Activated CD4-positive, CD25-positive, alpha-beta regulatory T cell treated with anti-CD3 and anti-CD28 coated beads, Interleukin-2, amount 50 U/mL, for 16 hours (primary cell): ENCODE results near the gene CFAP54.

Experiments used
- DNase-seq: peaks from one replicate; pipeline ENCODE4 v3.0.0-alpha.2; 2020; ENCODE audit warnings: low read depth, low spot score

Gene CFAP54

DNA sequence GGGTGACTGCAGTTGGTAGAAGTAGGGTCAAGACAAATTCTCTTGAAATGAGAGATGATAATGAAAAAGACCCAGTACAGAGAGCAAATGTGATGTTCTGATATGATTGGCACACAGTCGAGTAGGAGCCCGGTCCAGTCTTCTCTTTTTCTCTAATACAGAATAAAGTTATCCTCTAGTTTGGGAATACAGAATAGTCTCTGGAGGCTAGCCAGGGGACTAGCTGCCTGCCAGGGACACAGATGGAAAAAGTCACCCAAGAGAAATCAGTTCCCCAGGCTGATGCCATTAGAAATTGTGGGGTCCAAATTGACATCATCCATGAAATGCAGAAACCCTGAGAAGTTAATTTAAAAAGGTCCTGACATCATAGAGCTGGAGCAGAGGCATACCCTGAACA lies 240.5 kb downstream of the CFAP54 start:
- DNase-seq, result no peak

DNA sequence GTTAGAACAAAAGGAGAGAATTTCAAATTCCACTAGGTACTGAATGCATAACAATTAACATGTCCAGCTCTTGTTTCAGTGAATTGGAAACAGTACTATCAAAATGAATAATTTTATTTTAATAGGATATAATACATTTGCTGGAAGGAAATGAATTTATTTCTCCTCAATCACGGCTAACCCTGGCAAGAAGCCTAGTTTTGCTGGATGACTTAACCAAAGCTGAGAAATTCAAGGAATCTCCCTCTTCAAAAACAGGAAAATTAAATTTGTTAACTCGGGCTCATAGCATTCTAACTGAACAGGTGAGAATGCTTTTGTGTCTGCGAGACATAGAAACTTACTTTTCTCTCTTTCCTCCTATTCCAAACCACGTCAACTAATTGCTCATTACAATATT lies 254.2 kb downstream of the CFAP54 start:
- no peak for DNase-seq

DNA sequence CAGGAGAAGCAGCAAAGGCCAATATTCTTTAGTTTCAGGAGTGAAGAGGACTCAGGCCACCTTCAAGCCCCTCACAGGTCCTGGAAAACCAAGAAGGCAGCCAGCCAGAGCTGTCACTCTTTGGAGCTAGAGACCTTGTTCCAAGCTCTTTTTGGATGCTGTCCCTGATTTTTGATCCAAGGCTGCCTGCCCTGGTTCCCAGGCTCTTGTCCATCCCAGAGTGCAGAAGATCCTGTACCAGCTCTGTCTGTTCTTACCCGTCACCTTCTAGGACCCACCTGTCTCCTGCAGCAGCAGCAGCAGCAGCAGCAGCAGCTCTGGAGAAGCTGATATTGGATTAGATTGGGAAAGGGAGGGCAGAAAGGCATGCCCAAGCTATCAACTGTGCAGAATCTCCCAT lies 260.6 kb downstream of the CFAP54 start:
- no peak for DNase-seq

DNA sequence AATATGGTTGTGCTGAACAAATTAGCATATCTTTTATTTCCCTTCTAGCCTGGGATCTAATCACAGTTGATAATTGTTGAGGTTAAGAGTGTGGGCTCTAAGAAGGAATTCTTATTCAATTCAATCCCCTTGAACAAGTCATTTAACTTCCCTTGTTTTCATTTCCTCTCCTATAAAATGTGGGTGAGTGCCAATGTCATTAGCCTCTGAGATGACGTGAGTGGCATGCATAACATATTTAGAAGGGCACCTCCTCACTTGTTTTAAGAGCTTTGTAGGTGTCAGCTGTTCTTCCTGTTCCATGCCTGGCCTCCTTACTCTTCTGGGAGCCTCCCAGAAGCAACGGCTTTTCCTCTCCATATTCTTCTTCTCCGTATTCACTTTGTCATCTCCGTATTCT lies 262.2 kb downstream of the CFAP54 start:
- DNase-seq, result no peak

DNA sequence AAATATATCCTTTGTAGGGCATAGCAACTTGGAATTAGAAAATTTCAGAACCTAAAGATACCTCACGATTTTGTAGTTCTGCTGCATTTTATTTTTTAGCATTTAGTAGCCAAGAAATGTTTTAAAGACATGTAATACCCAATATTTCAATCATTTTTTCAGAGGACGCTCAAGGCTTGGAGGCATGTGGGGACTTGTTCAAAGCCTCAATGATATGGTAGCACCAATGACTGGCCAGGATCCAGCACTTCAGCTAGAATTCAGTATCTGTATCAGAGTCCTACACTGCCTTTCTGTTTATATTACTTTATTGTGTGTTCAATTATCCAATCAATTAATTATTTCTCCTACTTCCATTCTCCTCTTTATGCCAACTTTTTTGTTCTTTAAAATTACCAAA lies 262.8 kb downstream of the CFAP54 start:
- no peak for DNase-seq

DNA sequence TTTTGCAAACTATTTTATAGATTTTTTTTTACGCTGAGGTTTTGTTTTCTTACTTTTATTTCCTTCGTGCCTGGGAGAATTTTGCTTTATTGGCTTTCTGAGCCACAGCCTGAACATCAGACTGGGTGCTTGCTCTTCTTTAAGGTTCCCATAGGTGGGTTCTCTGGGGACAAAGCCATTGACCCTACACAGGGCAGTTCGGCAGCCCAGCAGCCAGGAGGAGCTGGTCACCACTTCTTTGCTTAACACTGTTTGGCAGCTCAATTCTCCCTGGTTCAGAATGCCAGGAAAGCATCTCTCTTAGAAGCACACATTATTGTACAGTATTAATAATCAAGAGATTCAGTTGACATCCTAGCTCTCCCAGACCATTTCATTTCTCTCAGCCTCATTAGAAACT lies 276.9 kb downstream of the CFAP54 start:
- no peak for DNase-seq

DNA sequence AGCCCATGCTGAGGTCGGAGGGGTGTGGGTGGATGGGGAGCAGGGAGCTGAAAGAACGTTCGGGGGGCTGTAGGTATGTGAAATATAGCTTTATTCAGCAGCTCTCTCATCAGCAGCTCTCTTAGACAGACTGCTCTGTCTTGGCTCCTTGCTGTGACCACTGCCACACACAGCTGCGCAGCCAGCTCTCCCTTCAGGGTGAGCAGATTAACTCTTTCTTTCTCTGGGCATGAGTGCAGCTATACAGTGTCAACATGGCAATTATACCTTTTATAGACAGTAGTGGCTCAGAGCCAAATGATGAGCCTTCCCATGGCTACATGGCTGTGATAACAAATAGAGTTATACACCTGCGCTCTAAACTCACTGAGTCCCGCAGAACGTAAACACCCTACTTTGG lies 280.0 kb downstream of the CFAP54 start:
- no peak for DNase-seq

DNA sequence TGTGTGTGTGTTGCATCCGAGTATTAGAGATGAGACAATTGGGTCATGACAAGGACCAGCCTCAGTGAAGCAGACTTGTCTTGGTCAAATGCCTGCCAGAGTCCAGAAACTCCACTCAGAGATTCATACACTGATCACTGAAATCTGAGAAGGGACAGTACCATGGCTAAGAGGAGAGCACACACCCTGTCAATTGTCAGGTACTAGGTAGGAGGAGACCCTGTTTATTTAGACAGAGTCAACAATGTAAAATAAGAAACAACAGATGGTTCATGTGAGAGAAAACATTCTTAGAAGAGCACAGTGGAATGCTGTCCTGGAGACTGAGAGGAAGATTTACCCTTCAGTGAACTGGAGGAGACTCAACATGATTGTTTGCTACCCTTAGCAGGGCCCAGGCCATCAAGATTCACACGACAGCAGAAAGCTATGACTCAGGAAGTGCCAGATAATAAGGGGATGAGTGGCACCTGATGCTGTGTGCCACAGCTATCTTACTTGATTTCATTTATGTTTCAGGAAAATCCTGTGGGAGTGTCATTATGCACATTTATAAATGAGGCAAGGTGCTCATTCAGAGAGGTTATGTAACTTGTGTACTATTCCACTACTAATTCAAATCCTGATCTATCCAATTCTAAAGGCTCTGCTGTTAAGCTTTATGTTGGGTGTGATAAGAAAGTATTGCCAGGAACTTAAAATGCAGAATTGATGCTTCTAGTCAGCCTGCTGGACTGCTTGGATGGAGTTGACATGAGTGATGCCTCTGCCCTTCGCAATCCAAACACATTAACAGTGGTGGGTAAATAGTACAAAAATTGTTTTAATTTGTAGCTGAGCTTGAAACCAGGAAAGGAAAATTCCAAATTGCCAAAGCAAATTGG lies 281.1 kb downstream of the CFAP54 start:
- DNase-seq, result no peak

DNA sequence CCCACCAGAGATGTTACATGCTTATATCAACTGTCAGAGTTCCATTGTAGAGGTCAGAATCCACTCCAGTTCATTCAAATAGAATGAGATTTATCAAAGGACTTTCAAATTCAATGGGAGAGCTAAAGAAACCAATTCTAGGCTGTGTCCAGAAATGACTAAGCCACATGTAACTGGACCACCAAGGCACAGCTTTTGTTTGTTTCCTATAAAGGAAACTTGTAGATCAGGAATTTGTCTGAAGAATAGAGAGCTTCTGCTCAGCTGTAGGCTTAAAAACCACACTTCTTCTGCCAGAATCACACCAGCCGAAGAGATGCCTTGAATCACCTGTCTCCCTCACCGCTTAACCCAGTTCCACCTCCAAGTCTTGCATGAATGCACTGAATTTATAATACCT lies 283.7 kb downstream of the CFAP54 start:
- DNase-seq, result no peak

DNA sequence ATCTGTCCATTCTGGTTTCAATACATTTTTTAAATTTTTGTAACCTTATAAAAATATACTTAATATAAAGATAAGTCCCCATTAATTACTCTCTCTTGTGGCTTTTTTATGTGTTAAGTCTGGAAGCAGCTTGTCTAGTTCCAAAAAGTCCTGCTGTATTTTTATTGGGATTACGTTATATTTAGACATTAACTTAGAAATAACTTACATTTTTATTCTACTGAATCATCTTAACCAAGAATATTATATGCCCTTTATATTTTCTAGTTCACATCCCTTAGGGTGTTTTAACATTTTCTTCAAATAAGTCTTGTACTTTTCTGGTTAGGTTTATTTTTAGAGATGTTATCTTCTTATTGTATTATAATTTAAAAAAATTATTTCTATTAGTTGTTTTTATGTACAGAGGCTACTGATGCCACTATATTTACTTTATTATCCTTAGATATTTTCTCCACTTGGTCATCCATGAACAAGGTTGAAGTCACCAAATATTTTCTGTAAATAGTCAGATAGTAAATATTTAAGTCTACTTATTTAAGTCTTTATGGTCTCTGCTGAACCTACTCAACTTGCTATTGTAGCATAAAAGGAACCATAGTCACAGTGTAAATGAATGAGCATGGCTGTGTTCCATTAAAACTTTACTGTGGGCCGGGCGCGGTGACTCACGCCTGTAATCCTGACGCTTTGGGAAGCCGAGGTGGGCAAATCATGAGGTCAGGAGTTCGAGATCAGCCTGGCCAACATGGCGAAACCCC lies 285.3 kb downstream of the CFAP54 start:
- no peak for DNase-seq

DNA sequence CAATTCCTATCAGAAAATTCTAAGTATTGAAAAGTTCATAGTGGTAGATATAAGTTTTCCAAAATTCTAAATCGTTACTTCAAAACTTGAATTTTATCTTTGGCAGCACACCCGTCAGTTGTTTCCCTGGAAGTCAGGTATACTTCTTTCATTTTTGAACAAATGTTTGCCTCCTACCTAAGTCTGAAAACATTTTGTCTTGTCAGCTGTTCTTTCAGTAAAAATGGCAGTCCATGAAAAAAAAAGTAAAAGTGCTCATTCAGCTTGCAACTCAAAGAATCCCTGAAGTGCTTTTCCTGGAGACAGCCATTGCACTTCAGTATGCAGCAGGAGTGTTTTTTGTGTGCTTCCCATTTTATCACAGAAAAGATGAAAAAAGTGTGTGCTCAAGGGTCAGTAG lies 287.5 kb downstream of the CFAP54 start:
- no peak for DNase-seq

DNA sequence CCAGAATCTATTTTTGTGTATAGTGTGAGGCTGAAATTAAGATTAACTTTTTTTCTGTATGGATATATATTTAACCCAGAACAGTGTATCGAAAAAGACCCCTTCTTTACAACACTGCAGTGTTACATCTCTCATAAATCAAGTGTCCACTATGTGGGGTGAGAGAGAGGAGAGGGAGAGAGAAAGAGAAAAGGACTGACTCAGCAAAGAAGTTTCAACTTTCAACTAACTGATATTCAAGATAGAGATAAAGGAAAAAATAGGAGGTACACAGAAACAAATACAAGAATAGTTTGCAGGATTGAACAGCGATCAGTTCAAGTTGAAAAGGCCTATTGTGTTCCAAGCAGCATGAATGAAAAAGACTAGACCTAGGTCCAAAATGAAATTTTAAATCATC lies 291.0 kb downstream of the CFAP54 start:
- DNase-seq, result no peak

DNA sequence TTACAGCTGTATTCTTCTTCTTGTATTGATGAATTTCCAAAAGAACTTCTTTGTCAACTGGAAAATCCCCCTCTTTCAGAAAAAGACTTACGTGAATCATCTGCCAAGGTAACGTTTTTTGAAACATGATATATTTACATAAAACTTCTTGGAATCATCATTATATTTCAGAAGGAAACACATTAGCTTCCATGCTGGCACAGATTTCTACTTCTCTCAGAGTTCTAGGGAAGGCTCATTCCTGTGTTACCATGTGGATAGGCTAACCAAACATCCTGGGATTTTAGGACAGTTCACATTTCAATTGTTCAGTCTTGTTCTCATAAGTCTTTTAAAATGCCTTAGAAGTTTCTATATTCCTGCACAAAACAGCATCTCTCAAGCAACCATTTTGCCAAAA lies 297.4 kb downstream of the CFAP54 start:
- no peak for DNase-seq

DNA sequence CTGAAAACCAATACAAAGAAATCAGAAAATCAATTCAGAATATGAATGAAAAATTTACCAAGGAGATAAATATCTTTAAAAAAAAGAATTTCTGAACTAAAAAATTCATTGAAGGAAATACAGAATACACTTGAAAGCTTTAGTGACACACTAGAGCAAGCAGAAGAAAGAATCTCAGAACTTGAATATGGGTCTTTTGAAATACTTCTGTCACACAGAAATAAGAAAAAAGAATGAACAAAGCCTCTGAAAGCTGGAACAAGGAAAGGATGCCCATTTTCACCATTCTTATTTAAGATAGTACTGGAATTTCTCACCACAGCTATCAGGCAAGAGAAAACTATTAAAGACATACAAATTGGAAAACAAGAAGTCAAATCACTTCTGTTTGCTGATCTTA lies 314.6 kb downstream of the CFAP54 start:
- no peak for DNase-seq

DNA sequence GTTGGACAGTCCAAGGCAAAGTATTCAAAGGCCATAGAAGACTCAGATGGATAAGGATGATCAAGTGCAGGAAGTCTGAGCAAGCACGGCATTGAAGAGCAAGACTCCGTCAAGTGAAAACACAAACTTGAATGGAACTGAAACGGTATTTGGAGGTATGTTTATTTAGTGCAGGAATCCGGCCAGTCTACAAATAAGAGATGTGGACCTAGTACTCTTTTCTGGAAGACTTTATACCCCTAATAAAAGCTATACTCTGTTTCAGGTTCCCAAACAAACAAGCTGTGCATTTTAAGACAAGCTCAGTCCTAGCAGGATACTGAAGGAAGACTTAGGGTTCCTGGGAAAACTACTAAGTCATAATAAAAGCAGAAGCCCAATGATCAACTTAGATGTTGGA lies 316.9 kb downstream of the CFAP54 start:
- no peak for DNase-seq

DNA sequence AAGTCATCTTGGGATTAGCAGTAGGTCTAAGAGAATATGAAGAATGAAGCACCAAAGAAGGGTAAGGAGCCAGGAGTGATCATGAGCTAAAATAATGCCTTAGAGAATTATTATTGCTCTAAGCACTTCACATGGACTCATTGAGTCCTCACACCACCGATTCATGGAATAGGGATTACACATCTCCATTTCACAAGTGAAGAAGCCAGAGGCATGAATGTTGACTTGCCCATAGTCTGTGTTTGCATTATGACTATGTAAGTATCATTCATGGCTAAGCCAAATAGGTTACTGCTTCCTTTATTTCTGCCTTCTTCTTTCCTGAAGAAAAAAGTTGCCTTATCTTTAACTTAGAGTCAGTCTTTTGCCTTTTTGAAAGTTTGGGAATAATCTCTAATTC lies 318.4 kb downstream of the CFAP54 start:
- DNase-seq, result no peak

DNA sequence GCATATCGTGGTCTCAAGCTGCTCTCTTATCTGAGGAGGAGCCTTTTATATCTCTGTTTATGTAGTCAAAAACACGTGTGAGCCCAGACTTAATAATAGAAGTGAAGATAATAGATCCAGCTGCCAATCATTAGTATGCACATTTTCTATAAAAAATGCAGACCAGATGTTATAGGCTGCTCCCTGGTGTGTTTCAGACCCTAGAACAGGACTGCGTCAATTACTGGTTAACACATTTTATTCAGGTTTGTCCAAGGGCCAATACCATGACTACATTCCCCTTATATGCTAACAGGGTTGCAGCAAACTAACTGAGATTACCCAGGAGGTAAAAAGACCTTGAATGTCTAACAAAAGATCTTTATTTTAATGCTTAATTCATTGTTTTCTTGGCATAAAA lies 319.2 kb downstream of the CFAP54 start:
- no peak for DNase-seq

DNA sequence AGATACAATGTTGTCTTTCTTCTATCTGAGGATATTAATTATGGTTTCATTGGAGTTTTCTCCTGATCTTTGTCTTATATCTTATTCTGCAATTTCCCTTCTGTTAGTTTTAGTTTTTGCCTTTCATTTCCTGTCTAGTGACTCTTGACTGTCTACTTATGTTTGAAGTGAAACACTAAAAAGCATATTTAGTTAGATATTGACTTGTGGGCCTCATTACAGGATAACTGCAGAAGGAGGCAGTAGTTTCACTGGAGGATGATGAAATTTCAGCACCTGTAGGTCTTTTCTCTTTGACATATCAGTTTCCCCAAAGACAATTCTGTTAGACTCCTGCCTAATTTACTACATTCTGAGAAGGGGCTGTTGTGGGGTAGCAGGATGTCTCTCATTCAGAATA lies 320.1 kb downstream of the CFAP54 start:
- no peak for DNase-seq

DNA sequence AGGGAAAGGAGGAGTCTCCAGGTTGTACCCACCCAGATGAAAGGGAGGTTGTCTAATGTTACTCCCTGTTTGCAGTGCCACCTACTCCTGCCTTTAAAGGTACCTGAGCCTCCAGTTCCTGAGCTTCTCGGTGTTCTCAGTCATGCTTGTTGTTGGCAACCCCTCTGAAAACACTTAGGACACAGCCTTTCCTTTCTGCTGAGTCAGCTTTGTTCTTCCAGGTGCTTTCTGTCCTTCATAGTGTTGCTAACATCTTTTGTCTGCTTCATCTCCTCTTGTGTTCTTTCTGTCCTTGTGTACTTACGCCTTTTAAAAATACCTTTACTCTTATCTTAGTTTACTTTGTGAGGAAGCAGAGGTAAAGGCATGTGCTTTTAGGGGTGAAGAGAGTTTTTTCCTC lies 320.7 kb downstream of the CFAP54 start:
- DNase-seq, result no peak

DNA sequence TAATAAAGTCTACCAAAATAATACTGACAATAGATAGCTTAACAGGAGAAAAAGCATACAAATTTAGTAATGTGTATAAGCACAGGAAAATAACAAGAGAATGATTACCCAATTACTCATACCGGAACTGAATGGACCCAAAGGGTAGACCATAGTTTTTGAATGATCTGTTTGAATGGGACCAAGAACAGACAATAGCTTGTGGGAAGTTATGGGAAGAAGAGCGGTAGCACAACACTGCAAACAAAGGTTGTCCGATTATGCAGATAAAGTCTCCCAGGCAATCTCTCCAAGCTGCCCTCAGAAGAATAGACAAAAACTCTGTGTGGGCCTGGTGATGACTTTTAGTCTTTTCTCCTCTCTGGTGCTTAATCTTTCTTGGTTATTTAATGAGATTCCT lies 321.1 kb downstream of the CFAP54 start:
- DNase-seq, result no peak

DNA sequence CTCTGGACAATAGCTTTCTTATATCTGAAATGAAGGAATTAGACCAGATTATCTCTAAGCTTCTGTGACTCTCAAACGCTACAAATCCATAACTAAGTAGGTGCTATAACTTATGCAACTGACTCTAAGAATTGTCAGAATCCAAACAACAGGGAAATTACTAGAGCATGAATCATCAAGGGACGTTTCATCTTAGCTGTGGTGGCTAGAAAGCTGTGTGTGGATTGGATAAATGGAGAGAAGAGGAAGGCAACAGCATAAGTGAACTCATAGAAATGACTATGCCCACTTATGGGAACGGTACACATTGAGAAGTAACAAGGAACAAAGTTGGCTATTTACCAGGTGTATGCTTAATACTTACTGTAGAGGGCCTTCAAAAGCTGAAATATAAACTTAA lies 321.7 kb downstream of the CFAP54 start:
- DNase-seq, result no peak

DNA sequence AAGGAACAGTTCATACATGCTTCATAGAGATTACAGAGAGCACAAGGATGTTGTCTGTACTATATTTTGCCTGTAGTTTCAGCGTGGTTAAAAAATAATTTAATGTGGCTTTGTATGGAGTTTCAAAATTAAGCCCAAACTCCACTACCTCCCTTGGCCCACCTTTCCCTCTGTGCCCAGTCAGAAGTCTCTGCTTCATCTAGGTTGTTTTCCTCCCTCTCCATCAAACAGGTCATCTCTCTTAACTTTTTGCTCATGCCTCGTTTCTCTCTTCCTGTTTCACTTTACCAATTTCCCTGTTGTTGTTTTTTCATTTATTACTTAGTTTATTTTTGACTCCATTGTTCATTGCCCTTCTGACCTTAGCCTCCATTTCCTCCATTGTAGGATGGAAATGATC lies 322.8 kb downstream of the CFAP54 start:
- DNase-seq, result no peak

DNA sequence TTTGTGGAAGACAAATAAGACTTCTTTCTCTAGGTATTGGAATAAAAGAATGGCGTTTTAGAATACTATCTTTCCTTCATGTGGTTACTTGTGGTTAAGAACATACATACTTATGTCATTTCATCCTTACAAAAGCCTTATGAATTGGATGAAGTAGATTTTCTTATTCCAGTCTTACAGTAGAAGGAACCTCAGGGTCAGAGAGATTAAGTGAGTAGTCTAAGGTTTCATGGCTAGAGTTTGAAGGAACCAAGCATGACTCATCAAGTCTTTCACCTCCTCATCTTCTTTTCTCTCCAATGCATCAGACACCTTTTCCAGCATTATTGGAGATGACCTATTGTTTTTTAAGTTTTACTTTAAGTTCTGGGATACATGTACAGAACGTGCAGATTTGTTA lies 324.8 kb downstream of the CFAP54 start:
- no peak for DNase-seq
